ENCODE measurements around the gene ANKRD55. TPM values are rescaled to one million over a fixed set of nuclear protein-coding genes. Genes with fewer than 3 reads are reported as not detected.

The ANKRD55 gene
- total and polyA plus RNA-seq, 9 of the 15 experiments (the other 6 are each of a cell fraction or from before 2014, with no cell fraction given) = 3.4 to 10.6 (median 6.5) TPM

DNA sequence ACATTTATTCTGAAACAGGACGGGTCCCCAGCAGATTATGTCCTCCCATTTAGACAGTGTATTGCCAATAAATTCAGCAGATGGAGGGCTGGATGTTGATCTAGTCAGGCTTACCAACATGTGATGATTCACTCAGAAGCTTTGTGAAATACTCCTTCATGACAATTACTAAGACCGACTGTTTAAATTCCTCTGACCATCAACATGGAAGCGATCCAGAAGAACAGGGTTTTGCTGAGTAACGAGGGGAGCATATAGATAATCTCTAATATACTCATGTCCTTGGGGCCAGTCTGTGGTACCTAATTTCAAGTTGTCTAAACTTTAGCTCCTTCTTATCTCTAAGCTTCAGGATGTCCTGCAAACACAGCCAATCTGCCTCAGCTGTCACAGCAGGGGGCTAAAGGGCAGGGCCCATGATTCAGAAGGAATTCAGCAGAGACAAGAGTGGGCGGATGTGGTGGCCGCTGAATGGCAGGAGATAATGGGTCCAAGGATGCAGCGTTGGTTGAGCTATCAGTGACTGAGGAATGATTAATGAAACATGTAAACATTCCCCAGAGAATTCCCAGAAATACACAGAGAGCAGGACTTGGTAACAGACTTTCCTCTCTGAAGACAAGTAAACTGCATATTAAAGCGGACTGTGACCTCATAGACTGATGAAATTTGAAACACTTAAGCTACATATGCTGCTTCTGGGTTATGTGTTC lies 109.4 kb downstream of the ANKRD55 start (continued):
- TF ChIP-seq FOXM1 (IDR thresholded peaks at IDR 0.05; ENCODE audit: low read depth) = peak; percentile 97
- TF ChIP-seq FOXM1 (CRISPR knock-in tag; IDR thresholded peaks at IDR 0.05; ENCODE audit: low read depth) = no peak
- peak; percentile 99 for TF ChIP-seq HDAC3 (IDR thresholded peaks at IDR 0.05; ENCODE audit: borderline replicate concordance, partially characterized antibody)
- TF ChIP-seq, protein P1, sequence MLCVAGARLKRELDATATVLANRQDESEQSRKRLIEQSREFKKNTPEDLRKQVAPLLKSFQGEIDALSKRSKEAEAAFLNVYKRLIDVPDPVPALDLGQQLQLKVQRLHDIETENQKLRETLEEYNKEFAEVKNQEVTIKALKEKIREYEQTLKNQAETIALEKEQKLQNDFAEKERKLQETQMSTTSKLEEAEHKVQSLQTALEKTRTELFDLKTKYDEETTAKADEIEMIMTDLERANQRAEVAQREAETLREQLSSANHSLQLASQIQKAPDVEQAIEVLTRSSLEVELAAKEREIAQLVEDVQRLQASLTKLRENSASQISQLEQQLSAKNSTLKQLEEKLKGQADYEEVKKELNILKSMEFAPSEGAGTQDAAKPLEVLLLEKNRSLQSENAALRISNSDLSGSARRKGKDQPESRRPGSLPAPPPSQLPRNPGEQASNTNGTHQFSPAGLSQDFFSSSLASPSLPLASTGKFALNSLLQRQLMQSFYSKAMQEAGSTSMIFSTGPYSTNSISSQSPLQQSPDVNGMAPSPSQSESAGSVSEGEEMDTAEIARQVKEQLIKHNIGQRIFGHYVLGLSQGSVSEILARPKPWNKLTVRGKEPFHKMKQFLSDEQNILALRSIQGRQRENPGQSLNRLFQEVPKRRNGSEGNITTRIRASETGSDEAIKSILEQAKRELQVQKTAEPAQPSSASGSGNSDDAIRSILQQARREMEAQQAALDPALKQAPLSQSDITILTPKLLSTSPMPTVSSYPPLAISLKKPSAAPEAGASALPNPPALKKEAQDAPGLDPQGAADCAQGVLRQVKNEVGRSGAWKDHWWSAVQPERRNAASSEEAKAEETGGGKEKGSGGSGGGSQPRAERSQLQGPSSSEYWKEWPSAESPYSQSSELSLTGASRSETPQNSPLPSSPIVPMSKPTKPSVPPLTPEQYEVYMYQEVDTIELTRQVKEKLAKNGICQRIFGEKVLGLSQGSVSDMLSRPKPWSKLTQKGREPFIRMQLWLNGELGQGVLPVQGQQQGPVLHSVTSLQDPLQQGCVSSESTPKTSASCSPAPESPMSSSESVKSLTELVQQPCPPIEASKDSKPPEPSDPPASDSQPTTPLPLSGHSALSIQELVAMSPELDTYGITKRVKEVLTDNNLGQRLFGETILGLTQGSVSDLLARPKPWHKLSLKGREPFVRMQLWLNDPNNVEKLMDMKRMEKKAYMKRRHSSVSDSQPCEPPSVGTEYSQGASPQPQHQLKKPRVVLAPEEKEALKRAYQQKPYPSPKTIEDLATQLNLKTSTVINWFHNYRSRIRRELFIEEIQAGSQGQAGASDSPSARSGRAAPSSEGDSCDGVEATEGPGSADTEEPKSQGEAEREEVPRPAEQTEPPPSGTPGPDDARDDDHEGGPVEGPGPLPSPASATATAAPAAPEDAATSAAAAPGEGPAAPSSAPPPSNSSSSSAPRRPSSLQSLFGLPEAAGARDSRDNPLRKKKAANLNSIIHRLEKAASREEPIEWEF (CRISPR knock-in tag; IDR thresholded peaks at IDR 0.05) = peak; percentile 95; the same call in 1 of the 2 replicates
- peak; percentile 50; the same call in 1 of the 2 replicates for TF ChIP-seq ZNF324 (CRISPR knock-in tag; IDR thresholded peaks at IDR 0.05)
- TF ChIP-seq TARDBP (IDR thresholded peaks at IDR 0.05) = peak; percentile 96
- TF ChIP-seq, protein P2, sequence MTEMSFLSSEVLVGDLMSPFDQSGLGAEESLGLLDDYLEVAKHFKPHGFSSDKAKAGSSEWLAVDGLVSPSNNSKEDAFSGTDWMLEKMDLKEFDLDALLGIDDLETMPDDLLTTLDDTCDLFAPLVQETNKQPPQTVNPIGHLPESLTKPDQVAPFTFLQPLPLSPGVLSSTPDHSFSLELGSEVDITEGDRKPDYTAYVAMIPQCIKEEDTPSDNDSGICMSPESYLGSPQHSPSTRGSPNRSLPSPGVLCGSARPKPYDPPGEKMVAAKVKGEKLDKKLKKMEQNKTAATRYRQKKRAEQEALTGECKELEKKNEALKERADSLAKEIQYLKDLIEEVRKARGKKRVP (CRISPR knock-in tag; IDR thresholded peaks at IDR 0.05) = peak; percentile 47; the same call in 1 of the 2 replicates
- peak; percentile 86 for TF ChIP-seq MAFF (IDR thresholded peaks at IDR 0.05; ENCODE audit: low read length)
- TF ChIP-seq SIN3A (IDR thresholded peaks at IDR 0.05; ENCODE audit: borderline replicate concordance in 2 of 2, control insufficient read depth in 1 of 2, low read depth in 2 of 2, low read length in 2 of 2) = peak in 1 of 2 experiments; percentile 50; a peak in 1 of 4 replicates
- TF ChIP-seq ZNF24 (IDR thresholded peaks at IDR 0.05) = peak; percentile 82
- peak; percentile 92; the same call in 1 of the 2 replicates for TF ChIP-seq OTX1 (CRISPR knock-in tag; IDR thresholded peaks at IDR 0.05)
- peak; percentile 73; the same call in 1 of the 2 replicates for TF ChIP-seq BCL6 (CRISPR knock-in tag; IDR thresholded peaks at IDR 0.05)
- TF ChIP-seq TAF15 (IDR thresholded peaks at IDR 0.05; ENCODE audit: low read depth, low read length) = no peak
- no peak for TF ChIP-seq NELFE (IDR thresholded peaks at IDR 0.05; ENCODE audit: insufficient read depth, insufficient read length)
- no peak for TF ChIP-seq RBM34 (IDR thresholded peaks at IDR 0.05; ENCODE audit: borderline replicate concordance, insufficient read depth, low read length)
- peak; percentile 76; the same call in 1 of the 2 replicates for TF ChIP-seq ZNF212 (CRISPR knock-in tag; IDR thresholded peaks at IDR 0.05)
- 0 out of 2 replicates have a peak, but pooled peaks have one; percentile 51 for TF ChIP-seq NFXL1 (CRISPR knock-in tag; IDR thresholded peaks at IDR 0.05)
- no peak for TF ChIP-seq PURB (CRISPR knock-in tag; IDR thresholded peaks at IDR 0.05; ENCODE audit: low read depth)
- TF ChIP-seq, protein P3, sequence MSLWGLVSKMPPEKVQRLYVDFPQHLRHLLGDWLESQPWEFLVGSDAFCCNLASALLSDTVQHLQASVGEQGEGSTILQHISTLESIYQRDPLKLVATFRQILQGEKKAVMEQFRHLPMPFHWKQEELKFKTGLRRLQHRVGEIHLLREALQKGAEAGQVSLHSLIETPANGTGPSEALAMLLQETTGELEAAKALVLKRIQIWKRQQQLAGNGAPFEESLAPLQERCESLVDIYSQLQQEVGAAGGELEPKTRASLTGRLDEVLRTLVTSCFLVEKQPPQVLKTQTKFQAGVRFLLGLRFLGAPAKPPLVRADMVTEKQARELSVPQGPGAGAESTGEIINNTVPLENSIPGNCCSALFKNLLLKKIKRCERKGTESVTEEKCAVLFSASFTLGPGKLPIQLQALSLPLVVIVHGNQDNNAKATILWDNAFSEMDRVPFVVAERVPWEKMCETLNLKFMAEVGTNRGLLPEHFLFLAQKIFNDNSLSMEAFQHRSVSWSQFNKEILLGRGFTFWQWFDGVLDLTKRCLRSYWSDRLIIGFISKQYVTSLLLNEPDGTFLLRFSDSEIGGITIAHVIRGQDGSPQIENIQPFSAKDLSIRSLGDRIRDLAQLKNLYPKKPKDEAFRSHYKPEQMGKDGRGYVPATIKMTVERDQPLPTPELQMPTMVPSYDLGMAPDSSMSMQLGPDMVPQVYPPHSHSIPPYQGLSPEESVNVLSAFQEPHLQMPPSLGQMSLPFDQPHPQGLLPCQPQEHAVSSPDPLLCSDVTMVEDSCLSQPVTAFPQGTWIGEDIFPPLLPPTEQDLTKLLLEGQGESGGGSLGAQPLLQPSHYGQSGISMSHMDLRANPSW (CRISPR knock-in tag; IDR thresholded peaks at IDR 0.05) = no peak
- peak; percentile 96 for TF ChIP-seq NFE2 (IDR thresholded peaks at IDR 0.05; ENCODE audit: low read depth)
- TF ChIP-seq ZBED1 (IDR thresholded peaks at IDR 0.05) = peak; percentile 95; the same call in 1 of the 2 replicates

Measured in K562 (cell line).